Gastrocnemius medialis (tissue), 4 donors: ENCODE data around the gene LRRC43.

ENCODE experiments used
- CTCF ChIP-seq, 5 experiments: fragments of 450-650 bp in 3 of 5; fragments of 200-600 bp in 2 of 5; sonication (generic) in 2 of 5; IDR thresholded peaks in 4 of 5; conservative IDR thresholded peaks in 1 of 5; 1 replicate in 4 of 5; 2 replicates in 1 of 5; pipeline ENCODE4 v1.5.1; 2016 to 2019; ENCODE audit warnings: antibody characterized with exemption in 5 of 5, mild to moderate bottlenecking in 3 of 5, moderate library complexity in 3 of 5
- POLR2A ChIP-seq, 2 donors: fragments of 450-650 bp; IDR thresholded peaks; one replicate each; pipeline ENCODE4 v1.6.1; 2017; ENCODE audit warnings: antibody characterized with exemption in 2 of 2, mild to moderate bottlenecking in 2 of 2, moderate library complexity in 2 of 2

DNA sequence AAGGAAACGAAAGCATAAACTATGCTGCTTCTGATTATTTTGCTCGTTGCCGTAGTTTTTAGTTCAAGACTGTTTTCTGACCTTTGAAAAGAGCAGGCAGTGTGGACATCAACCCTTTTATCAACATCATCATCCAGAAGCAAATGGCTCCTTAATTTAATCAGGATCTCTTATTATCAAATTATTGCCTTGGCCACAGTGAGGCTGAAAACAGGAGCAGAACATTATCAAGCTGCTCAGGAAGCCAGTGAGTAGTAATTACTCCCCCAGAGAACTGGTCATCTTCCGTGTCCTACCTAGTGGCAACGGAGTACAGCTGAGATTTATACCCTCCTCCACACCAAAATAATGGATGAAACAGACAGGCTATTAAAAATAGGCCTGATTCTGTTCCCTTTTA is 45.2 kb downstream of the LRRC43 start:
- no peak for TF ChIP-seq CTCF (IDR thresholded peaks at IDR 0.05 in 4 of 5, conservative IDR thresholded peaks at IDR 0.05 in 1 of 5)
- no peak for TF ChIP-seq POLR2A (IDR thresholded peaks at IDR 0.05)
